Caki2 (cell line): ENCODE results near the gene CRACR2B. TPM values are rescaled to one million over a fixed set of nuclear protein-coding genes. Genes with fewer than 3 reads are reported as not detected.

Experiments used
- DNase-seq: peaks from one replicate; pipeline ENCODE4 v3.0.0-alpha.2; 2015; ENCODE audit warnings: low read depth
- in situ Hi-C: cut with HindIII; loops from 2 replicates; pipeline ENCODE4 v1.10.0; 2016; ENCODE audit warnings: low sequenced_read_pairs, low pct_unique_long_range_greater_than_20kb, mixed read lengths
- total RNA-seq: library from RNA; depleted of rRNA; stranded (reverse); fragments of >200 nt; shearing (Covaris generic); gene quantifications from 2 replicates; pipeline ENCODE4 v1.2.3, GENCODE V29; 2014; ENCODE audit warnings: low replicate concordance

The CRACR2B gene
- total RNA-seq, 1 experiment from 2014 or later: 29.5 TPM

DNA sequence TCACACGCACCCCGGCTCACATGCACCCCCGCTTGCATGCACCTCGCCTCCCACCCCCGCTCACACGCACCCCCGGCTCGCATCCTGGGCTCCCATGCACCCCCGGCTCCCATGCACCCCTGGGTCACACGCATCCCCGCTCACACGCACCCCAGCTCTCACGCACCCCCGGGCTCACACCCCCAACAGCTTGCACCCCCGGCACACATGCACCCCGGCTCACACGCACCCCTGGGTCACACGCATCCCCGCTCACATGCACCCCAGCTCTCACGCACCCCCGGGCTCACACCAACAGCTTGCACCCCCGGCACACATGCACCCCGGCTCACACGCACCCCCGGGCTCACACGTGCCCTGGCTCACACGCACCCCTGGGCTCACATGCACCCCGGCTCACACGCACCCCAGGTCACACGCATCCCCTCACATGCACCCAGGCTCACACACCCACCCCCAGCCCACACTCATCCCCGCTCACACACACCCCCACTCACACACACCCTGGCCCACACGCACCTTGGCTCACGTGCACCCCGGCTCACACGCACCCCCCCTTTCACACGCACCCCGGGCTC, 31.1 kb downstream of the CRACR2B start:
- in situ Hi-C loops: no loop called here
- no peak for DNase-seq

DNA sequence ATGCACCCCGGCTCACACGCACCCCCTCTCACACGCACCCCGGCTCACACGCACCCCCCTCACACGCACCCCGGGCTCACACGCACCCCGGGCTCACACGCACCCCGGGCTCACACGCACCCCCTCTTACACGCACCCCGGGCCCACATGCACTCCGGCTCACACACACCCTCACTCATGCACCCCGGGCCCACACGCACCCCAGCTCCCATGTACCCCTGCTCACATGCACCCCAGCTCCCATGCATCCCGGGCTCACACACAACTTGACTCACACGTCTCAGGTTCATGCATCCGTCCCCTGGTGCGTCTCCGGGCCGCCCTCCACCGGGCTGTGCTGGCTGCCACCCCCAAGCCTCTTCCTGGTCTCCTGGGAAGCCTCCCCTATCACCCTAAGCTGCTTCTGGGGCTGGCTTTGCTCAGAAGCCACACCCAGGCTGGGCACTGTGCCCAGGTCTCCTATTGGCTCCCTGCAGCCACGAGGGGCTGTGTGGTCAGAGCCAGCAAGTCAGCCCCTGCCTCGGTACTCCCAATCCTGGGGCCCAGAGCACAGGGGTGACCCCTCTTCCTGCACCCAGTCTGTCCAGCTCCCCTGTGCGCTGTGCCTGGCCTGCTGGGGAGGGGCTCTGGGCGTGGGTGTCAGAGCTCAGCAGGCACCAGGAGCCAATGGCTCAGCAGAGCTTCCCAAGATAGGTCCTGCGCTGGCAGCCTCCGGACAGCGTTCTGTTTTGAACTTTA, 31.8 kb downstream of the CRACR2B start:
- peak; percentile 61 for DNase-seq

DNA sequence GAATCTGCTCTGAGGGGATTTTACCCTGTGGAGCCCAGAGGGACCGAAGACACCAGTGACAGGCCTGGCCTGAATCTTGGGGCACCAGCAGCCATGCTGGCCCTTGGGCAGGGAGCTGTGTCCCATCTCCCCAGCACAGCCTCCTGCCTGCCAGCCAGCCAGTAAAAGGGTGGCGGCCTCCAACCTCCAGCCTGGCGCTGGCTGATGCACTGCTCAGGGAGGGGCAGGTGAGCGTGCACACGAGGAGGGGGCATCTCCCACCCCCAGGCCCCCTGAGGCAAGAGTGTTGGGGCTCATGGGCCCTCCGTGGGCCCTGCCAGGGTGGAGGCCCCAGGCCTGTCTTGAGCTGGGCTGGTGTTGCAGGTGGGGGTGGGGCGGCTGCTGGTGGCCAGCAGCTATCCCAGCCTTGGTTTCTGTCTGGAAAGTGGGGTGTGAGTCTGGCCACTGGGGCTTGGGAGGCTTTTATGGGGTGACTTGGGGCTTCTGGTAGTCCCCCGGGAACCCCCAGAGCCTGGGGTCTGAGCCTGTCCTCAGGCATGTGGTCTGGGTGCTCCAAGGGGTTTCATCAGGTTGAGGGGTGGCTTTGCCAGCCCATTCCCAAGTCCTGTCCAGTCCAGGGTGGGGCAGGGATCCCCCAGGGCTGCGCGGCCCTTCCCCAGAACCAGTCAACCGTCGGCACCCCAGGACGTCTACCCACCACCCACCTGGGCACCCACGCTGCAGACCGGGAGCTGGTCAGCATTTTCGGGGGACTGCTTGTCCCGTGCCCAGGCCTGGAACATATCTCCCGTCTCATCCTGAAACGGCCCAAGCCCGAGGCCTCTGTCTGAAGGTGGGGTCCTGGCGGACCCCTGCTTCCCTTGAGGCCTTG, 32.8 kb downstream of the CRACR2B start:
- in situ Hi-C loops: no loop called here

More for the DNA sequence above, 31.8 kb downstream of the CRACR2B start:
- in situ Hi-C loops: no loop called here

DNA sequence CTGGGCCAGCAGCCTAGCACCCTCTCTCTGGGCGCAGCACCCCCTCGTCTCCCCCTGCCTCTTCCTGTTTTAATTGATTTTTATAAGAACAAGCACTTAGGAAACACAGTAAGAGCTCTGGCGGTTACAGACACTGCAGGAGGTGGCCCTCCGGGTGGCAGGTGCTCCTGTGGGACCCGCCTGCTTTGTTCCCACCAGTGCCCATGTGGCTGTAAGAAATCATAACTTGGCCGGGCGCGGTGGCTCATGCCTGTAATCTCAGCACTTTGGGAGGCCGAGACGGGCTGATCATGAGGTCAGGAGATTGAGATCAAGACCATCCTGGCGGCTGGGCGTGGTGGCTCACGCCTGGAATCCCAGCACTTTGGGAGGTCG, 33.4 kb downstream of the CRACR2B start:
- in situ Hi-C loops: no loop called here
- DNase-seq: no peak

More for the DNA sequence above, 32.8 kb downstream of the CRACR2B start:
- DNase-seq: no peak

DNA sequence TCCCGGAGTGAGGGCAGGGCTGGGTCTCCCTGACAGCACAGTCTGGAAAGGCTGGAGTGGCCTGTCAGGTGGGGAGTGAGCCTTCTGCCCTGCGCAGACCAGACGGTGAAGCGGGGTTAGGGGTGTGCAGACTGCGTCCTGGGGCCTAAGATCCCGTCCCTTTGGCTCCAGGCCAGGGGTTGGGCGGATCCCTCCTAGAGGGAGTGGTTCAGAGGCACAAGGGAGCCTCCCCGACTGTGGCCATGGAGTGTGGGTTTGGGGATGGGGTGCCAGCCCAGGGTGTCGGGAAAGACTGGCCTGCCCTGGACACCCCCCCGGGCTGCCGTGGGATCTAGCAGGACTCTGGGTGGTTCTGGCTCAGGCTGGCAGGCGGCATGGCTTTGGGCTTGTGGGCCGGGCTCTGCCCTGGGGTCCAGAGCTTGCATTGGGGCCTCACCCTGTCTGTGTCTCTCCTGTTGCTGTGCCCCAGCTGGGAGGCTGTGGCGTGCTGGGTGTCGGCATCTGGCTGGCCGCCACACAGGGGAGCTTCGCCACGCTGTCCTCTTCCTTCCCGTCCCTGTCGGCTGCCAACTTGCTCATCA, 34.5 kb downstream of the CRACR2B start:
- DNase-seq: no peak
- in situ Hi-C loops: no loop called here

DNA sequence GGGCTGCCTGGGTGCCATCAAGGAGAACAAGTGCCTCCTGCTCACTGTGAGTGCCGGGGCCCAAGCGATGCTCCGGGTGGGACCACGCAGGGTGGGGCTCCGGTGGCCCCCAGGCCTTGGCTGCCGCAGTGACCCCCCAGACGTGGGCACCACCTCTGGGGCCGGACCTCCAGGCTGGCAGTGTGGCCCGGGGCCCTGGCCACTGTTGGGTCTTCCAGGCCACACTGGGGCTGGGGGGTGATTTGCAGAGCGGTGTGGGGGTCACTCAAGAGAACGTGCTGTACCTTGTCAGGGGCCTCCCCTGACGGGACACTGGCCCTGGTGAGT, 34.9 kb downstream of the CRACR2B start:
- DNase-seq: no peak
- in situ Hi-C loops: no loop called here

DNA sequence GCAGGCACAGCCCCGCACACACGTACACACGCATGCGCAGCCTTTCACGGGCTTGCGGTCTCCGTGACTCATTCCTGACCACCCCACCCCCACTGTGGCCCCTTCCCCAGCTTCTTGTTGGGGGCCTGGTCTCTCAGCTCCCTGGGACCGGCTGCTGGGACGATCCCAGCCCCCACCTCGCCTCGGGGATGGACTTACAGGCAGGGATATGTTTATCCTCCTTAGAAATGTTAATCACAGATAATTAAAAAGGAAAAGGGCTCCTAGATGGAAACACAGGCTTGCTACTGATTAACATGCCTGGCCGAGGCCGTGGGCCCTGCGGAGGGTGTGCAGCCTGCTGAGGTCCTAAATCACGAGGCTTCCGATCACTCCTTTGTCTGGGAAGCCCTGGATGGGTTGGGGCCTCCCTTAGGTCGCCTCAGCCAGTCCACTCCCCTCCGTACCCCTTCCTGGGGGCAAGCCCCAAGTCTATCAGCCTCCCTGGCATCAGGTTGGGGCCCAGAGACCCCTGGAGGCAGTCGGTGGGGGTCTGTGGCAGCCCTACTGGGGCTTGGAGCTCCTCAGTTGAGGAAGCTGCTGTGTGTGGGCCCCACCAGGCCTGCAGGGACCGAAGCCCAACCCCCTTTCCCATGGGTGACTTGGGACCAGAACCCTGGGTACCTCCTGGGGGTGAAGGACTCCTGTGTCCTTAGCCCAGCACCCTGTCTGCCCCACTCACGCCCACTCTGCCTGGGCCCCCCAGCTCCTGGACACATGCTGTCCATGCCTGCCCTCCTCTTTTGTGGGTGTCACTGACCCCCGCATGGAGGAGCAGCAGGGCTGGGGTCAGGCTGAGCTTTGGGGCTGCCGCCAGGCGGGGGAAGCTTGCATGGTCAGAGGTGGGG, 35.5 kb downstream of the CRACR2B start:
- in situ Hi-C loops: no loop called here
- DNase-seq: no peak

DNA sequence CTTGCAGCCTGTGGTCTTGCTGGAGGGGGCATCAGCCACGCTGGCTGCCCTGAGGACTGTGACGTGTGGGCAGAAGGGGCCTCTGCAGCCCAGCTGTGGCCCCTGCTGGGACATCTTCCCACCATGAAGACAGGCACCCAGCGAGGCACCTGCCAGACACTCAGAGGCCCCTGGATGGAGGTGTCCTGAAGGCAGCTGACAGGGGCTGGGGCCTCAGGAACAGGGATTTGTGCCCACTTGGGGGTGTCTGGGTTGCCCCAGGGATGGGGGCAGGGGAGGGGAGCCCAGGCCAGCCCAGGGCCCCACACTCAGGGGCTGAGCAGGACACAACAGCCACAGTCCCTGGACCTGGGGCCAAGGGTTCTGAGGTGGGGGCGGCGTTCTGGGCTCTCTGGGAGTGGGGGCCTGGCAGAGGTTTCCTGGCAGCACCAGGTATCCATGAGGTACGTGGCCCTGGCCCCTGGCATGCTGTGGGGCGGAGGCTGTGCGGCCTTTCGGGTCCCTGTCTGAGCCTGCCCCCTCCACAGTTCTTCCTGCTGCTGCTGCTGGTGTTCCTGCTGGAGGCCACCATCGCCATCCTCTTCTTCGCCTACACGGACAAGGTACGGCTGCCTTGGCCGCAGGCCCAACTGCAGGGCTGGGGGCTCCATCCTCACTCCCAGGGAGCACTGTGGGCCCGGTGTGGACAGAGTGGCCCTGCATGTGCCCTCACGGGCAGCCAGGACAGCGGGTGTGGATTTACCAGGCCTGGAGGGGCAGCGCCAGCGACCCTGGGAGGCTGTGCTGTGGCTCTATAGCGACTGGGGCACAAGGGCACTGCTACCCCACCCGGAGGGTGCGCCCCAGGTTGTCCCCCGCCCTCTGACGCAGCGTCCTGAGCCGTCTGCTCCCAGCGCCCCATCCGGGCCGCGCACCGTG, 36.5 kb downstream of the CRACR2B start:
- in situ Hi-C loops: no loop called here
- DNase-seq: no peak

DNA sequence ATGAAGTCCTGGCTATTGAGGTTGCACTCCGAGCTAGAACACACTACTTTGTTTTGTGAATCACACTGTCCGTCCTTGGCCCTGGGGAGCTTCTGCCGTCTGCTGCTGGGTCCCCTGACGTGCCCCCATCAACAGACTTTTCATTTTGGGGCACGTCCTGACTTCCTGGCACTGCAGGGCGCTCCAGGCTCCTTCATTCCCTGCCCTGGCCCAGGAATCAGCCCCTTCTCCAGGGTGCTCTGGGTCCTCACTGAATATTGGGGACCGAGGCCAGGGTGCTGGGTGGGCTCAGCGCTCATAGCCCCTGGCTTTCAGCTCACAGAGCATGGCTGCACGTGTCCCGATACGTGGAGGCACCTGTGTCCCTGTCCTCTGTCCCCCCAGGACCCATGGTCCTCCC, 37.2 kb downstream of the CRACR2B start:
- no peak for DNase-seq
- in situ Hi-C loops: no loop called here

DNA sequence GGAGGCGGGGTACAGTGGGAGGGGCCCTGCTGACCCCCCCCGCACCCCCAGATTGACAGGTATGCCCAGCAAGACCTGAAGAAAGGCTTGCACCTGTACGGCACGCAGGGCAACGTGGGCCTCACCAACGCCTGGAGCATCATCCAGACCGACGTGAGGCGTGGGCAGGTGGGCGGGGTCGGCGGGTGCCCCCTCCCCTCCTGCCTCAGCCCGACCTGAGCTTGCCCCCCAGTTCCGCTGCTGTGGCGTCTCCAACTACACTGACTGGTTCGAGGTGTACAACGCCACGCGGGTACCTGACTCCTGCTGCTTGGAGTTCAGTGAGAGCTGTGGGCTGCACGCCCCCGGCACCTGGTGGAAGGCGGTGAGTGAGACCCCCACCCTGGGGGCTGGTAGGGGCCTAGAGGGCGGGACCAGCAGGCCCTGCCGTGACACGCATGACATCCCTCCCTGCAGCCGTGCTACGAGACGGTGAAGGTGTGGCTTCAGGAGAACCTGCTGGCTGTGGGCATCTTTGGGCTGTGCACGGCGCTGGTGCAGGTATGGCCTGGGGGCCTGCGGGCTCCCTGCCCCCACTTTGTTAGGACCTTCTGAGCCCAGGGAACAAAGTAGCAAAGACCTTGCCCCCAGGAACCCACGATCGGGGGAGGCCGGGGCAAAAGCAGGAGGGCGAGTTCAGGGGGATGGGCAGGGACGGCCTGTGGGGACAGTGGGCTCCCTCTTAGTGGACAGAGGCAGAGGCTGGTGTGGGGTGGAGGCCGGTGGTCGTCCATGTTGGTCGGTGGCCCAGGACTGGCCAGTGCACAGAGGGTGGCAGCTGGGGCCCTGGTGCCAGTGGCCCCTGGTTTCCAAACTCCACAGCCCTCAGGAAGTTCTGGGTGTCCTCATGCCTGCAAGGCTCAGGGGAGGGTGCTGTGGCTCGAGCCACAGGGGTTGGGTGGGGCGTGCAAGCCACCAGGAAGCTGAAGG, 38.0 kb downstream of the CRACR2B start:
- DNase-seq: no peak
- in situ Hi-C loops: no loop called here

DNA sequence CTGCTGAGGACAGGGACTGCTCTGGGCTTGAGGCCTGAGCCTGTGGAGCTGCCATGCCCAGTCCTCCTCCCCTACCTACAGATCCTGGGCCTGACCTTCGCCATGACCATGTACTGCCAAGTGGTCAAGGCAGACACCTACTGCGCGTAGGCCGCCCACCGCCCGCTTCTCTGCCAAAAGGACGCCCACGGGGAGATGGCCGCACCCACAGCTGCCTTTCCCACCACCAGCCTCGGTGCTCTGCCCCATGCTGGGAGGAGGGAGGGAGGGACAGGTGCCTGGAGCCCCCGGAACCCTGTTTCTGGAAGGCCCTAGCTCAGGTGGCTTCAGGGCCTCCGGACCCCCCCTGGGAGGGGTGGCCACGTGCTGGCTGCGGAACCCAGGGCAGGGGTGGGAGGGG, 38.8 kb downstream of the CRACR2B start:
- DNase-seq: no peak

DNA sequence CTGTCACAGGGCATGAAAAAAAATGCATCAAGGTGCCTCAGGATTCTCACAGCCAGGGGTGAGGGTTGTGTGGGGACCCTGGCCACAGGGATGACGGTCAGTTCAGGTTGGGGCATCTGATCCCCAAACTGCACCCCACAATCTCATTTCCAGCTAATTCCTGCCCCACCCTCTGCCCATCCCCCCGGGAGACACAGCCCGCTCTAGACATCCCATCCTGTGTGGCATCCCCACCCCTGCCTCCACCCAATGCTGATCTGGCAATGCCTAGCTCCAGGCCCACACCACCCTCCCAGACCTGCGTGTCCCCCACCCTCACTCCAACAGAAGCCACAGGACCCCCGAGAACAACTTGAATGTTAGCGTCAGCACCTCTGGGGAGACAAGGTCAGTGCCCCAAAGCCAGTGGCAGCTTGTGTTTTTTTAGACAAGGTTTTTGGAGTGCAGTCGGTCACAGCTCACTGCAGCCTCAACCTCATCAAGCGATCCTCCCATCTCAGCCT, 40.2 kb downstream of the CRACR2B start:
- in situ Hi-C loops: no loop called here
- no peak for DNase-seq

More for the DNA sequence above, 38.8 kb downstream of the CRACR2B start:
- in situ Hi-C loops: no loop called here

DNA sequence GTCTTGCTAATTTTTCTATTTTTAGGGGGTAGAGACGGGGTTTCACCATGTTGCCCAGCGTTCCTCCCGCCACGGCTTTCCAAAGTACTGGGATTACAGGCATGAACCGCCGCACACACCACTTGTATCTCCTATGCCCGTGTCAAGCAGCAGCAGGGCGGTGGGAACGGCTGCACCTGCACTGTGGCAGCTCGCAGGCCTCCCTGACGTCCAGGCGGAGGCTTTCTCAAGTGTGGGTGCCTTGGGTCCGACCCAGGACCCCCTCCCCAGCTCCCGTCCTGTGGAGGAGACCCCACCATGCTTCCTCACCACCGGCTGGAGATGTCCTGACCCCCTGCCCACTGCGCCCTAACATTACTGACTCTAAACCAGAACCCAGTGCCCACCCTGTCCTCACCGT, 40.7 kb downstream of the CRACR2B start:
- in situ Hi-C loops: no loop called here

DNA sequence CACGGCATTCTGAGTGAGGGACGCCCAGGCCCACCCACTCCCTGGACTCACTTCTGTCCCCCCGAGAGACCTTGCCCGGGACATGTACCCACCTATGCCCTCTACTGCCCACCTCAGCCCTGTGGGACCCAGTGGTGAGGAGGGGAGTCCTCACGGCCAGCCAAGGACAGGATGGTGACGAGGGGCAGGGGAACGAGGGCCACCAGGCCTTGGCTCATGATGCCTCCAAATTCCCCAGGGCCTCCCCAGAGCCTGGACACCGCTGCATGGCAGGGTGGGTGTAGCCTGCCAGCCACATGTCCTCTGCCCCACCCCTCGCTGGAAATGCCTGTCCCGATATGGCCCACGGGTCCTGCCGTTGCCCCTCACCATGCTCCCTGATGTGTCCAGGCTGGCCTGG, 41.1 kb downstream of the CRACR2B start:
- in situ Hi-C loops: no loop called here

More for the DNA sequence above, 40.7 kb downstream of the CRACR2B start:
- no peak for DNase-seq

DNA sequence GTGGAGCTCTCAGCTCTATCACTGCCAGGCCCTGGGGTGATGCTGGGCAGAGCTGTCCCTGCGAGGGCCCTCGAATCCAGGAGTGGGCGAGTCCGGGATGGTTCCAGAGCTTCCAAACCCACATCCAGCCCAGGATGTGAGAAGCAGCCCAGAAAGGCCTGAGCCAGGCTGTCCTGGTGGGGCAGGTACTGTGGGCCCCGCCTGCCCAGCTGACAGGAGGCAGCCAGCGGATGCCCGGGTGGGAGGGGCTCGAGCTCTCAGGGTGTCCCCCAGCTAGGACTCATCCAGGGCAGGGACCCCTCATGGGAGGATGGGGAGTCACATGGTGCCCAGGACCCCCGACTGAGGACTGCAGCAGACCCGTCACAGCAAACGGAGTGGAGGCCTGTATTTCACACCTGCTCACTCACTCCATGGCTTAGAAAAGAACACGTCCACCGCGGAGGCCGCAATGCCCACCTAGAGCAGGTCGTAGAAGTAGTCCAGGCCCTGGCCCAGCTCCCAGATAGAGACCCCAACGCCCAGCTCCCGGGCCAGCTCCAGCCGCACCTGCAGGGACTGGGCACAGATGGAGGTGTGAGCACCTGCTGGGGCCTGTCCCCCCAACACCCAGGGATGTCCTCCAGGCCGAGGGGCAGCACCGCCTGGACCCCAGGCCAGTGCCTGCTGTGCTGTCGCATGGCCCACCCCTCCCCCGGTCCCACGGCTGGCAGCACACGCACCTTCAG, 41.8 kb downstream of the CRACR2B start:
- DNase-seq: no peak
- in situ Hi-C loops: no loop called here

More for the DNA sequence above, 41.1 kb downstream of the CRACR2B start:
- no peak for DNase-seq
